ENCODE data around the gene DND1. TPM values are rescaled to one million over a fixed set of nuclear protein-coding genes. Genes with fewer than 3 reads are reported as not detected.
A peak's percentile ranks its signal among the peaks of the same experiment; 100 is the strongest.
"Not testable (repeated sequence)": the region's sequence is repeated elsewhere in the genome, so short reads cannot be mapped to it uniquely, and the experiment has no call there.

DND1 gene
- total RNA-seq, 1 experiment from 2014 or later = 2.7 TPM

- no peak for DNase-seq (ENCODE audit: low spot score)
Measured at GRCh38 chr5:140672455-140673186, 755 bp downstream of the DND1 start.

- no peak for DNase-seq (ENCODE audit: low spot score)
Measured at GRCh38 chr5:140671472-140672125, 1.8 kb downstream of the DND1 start.

- DNase-seq (ENCODE audit: low spot score) = not testable (repeated sequence)
Measured at GRCh38 chr5:140671035-140671434, 2.3 kb downstream of the DND1 start.

GRCh38 chr5:140664359-140665119 lies 8.8 kb downstream of the DND1 start, which contains the start of gene WDR55:
WDR55 (plus strand) TSS chr5:140664904; CDS start chr5:140664913, 9 bp downstream.
- peak; percentile 97 for DNase-seq (ENCODE audit: low spot score)

GRCh38 chr5:140664030-140664358 lies 9.4 kb downstream of the DND1 start:
- DNase-seq (ENCODE audit: low spot score) = no peak

GRCh38 chr5:140660371-140660770 lies 13.0 kb downstream of the DND1 start:
- DNase-seq (ENCODE audit: low spot score) = not testable (repeated sequence)

GRCh38 chr5:140658870-140659269 lies 14.5 kb downstream of the DND1 start:
- DNase-seq (ENCODE audit: low spot score) = no peak

- peak; percentile 29 for DNase-seq (ENCODE audit: low spot score)
Measured at GRCh38 chr5:140647042-140647419, 26.3 kb downstream of the DND1 start.

- DNase-seq (ENCODE audit: low spot score) = no peak
Measured at GRCh38 chr5:140642718-140643117, 30.7 kb downstream of the DND1 start.

- DNase-seq (ENCODE audit: low spot score) = no peak
Measured at GRCh38 chr5:140641716-140642115, 31.7 kb downstream of the DND1 start.

- peak; percentile 98 for DNase-seq (ENCODE audit: low spot score)
Measured at GRCh38 chr5:140639148-140639981, 34.0 kb downstream of the DND1 start, which contains the start of gene TMCO6. TMCO6 (plus strand) TSS chr5:140639451; CDS start chr5:140639528, 77 bp downstream.

- DNase-seq (ENCODE audit: low spot score) = not testable (repeated sequence)
Measured at GRCh38 chr5:140638898-140639147, 34.6 kb downstream of the DND1 start.

GRCh38 chr5:140637371-140638100 lies 35.8 kb downstream of the DND1 start:
- no peak for DNase-seq (ENCODE audit: low spot score)

- DNase-seq (ENCODE audit: low spot score) = no peak
Measured at GRCh38 chr5:140635291-140636257, 37.8 kb downstream of the DND1 start.

GRCh38 chr5:140634103-140634502 lies 39.3 kb downstream of the DND1 start:
- DNase-seq (ENCODE audit: low spot score) = no peak

GRCh38 chr5:140633501-140633900 lies 39.9 kb downstream of the DND1 start:
- DNase-seq (ENCODE audit: low spot score) = no peak

GRCh38 chr5:140633021-140633471 lies 40.3 kb downstream of the DND1 start, which contains the start of gene CD14:
CD14 (minus strand) TSS chr5:140633175; CDS start chr5:140633071, 104 bp downstream.
- peak; percentile 75 for DNase-seq (ENCODE audit: low spot score)

- DNase-seq (ENCODE audit: low spot score) = peak; percentile 61
Measured at GRCh38 chr5:140632366-140633020, 40.9 kb downstream of the DND1 start.

- DNase-seq (ENCODE audit: low spot score) = peak; percentile 65
Measured at GRCh38 chr5:140631831-140632365, 41.5 kb downstream of the DND1 start.
